T-helper 2 cell treated with Interferon-gamma antibody and Interleukin-4, amounts not matched to agents 5 μg/mL and 100 μg/mL, for 36 hours (primary cell): ENCODE data around the gene OLFML1.

ENCODE experiments used
- DNase-seq: peaks from one replicate; pipeline ENCODE4 v3.0.0; 2021; ENCODE audit warnings: low spot score
- H3K27ac Mint-ChIP-seq: one replicate; pipeline ENCODE4 v1.8.0; 2021; ENCODE audit warnings: mild to moderate bottlenecking, mixed read lengths
- H3K27me3 Mint-ChIP-seq: one replicate; pipeline ENCODE4 v1.8.0; 2021; ENCODE audit warnings: low read depth, mixed read lengths
- H3K36me3 Mint-ChIP-seq: one replicate; pipeline ENCODE4 v1.8.0; 2021; ENCODE audit warnings: low read depth, mixed read lengths
- H3K4me1 Mint-ChIP-seq: one replicate; pipeline ENCODE4 v1.8.0; 2021; ENCODE audit warnings: low read depth, mixed read lengths
- H3K4me3 Mint-ChIP-seq: one replicate; pipeline ENCODE4 v1.8.0; 2022; ENCODE audit warnings: mild to moderate bottlenecking, moderate library complexity, mixed read lengths
- H3K9me3 Mint-ChIP-seq: one replicate; pipeline ENCODE4 v1.8.0; 2021; ENCODE audit warnings: mixed read lengths

OLFML1 gene

GRCh38 chr11:7485186-7486097 is at the start of gene OLFML1:
Gene OLFML1 (plus strand): TSS chr11:7485506. CDS start chr11:7485876, 370 bp downstream.
- H3K36me3 Mint-ChIP-seq = no peaks in the 10 kb centered on the region
- peaks cover under 1% of the 10 kb centered on the region for H3K27me3 Mint-ChIP-seq
- DNase-seq = no peak
- no peak within 1 kb of the TSS for H3K27ac Mint-ChIP-seq
- no peak within 1 kb of the TSS for H3K4me3 Mint-ChIP-seq
- no peaks in the 10 kb centered on the region for H3K9me3 Mint-ChIP-seq
- no peaks in the 10 kb centered on the region for H3K4me1 Mint-ChIP-seq

GRCh38 chr11:7436146-7436545 is 49.2 kb upstream of the OLFML1 start:
- Mint-ChIP-seq H3K27ac (peak overlapping the region; percentile 81), H3K4me3 (peak overlapping the region; percentile 58), H3K36me3 (no peaks in the 10 kb centered on the region), H3K27me3 (no peaks in the 10 kb centered on the region), H3K4me1 (peaks cover 13% of the 10 kb centered on the region), H3K9me3 (no peaks in the 10 kb centered on the region)
- no peak for DNase-seq

DNA sequence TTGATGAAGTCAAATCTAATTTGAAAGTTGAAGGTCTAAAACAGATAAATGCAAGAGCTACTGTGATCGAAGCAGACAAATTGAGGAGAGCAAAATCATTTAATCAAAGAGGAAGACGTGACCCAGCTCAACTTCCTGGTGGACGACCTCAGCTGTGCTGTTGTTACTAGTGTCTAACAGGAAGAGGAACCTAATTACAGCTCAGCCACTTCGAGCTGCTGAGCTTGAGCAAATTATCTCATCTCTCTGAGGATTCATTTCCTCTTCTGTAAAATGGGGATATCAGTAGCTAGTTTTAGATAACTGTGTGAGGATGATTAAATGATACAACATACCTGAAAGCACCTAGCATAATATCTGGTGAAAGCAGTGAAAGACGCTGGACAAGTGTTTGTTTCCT is 48.6 kb upstream of the OLFML1 start:
- H3K4me1 Mint-ChIP-seq = peaks cover 13% of the 10 kb centered on the region
- H3K9me3 Mint-ChIP-seq = no peaks in the 10 kb centered on the region
- H3K4me3 Mint-ChIP-seq = peak overlapping the region; percentile 58
- no peak for DNase-seq
- no peaks in the 10 kb centered on the region for H3K36me3 Mint-ChIP-seq
- H3K27ac Mint-ChIP-seq = peak overlapping the region; percentile 81
- no peaks in the 10 kb centered on the region for H3K27me3 Mint-ChIP-seq

- peaks cover 13% of the 10 kb centered on the region for H3K4me1 Mint-ChIP-seq
- H3K27ac Mint-ChIP-seq = no peak overlapping the region
- no peak overlapping the region for H3K4me3 Mint-ChIP-seq
- no peaks in the 10 kb centered on the region for H3K9me3 Mint-ChIP-seq
- no peaks in the 10 kb centered on the region for H3K36me3 Mint-ChIP-seq
- DNase-seq = no peak
- H3K27me3 Mint-ChIP-seq = no peaks in the 10 kb centered on the region
Measured at GRCh38 chr11:7437696-7438095, 47.6 kb upstream of the OLFML1 start.

GRCh38 chr11:7439746-7440320 is 45.5 kb upstream of the OLFML1 start:
- Mint-ChIP-seq H3K9me3 (no peaks in the 10 kb centered on the region), H3K4me1 (peaks cover 13% of the 10 kb centered on the region), H3K4me3 (no peak overlapping the region), H3K27me3 (no peaks in the 10 kb centered on the region), H3K36me3 (no peaks in the 10 kb centered on the region), H3K27ac (no peak overlapping the region)
- DNase-seq = no peak

GRCh38 chr11:7442588-7443215 is 42.6 kb upstream of the OLFML1 start:
- H3K4me1 Mint-ChIP-seq = no peaks in the 10 kb centered on the region
- DNase-seq = peak; percentile 44
- no peak overlapping the region for H3K4me3 Mint-ChIP-seq
- H3K9me3 Mint-ChIP-seq = no peaks in the 10 kb centered on the region
- H3K36me3 Mint-ChIP-seq = no peaks in the 10 kb centered on the region
- H3K27me3 Mint-ChIP-seq = no peaks in the 10 kb centered on the region
- no peak overlapping the region for H3K27ac Mint-ChIP-seq

DNA sequence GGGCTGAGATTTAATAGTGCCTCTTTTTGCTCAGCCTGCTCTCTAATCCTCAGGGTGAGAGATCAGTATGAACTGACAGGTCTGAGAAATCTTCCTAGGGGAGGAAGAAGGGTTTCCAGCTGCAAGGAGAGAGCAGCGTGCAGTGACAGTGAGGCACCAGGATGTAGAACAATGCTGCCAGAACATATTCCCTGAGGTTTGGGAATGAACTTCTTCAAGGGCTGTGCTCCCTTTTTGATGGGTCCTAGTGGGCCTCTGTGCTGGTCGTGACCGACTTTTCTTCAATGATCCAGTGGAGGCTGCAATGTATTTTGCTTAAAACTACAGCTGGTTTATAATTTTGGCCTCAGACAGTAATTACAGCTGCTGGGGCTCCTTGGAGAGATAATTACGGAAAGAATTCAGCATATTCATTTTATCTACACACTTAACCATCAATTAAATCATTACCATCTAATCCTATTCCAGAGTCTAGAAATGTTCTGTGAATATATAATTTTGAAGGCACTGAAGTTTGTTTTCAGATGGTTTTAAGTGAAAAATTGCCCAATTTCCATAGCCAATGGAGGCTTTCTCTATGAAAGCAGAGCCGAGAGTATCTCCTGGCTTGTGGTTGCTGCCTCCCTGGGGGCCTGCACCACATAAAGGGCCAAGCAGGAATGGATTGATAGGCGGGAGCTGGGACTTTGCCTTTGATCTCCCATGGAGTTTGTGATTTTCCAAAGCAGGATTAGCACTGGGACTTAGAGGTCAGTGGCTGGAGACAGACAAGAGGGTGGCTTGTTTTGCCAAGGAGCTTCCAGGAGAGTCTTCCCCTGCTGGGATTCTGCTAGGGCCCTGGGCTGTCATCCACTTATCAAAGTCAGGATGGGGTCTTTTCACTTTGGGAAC is 41.0 kb upstream of the OLFML1 start:
- Mint-ChIP-seq H3K27me3 (no peaks in the 10 kb centered on the region), H3K4me3 (no peak overlapping the region), H3K36me3 (no peaks in the 10 kb centered on the region), H3K4me1 (no peaks in the 10 kb centered on the region), H3K9me3 (no peaks in the 10 kb centered on the region), H3K27ac (no peak overlapping the region)
- no peak for DNase-seq

DNA sequence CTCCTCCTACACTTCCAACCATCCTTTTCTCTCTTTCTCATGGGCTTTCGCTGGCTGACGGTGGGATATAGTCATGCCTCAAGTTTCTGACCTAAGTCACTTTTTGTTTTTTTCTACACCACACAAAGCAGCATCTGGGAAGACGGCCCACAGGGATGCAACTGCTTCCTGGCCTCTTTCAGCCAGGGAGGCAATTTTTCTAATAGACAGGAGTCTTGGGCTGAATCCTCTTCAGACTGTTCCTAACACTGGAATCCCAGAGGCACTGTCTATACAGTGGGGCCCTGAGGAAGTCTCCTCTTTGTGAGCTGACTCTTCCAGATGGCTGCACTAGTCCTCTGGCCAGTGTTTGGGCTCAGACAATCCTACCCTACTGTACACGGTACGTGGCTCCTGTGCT is 39.7 kb upstream of the OLFML1 start:
- H3K9me3 Mint-ChIP-seq = no peaks in the 10 kb centered on the region
- H3K27me3 Mint-ChIP-seq = no peaks in the 10 kb centered on the region
- no peaks in the 10 kb centered on the region for H3K4me1 Mint-ChIP-seq
- no peak overlapping the region for H3K4me3 Mint-ChIP-seq
- H3K36me3 Mint-ChIP-seq = no peaks in the 10 kb centered on the region
- DNase-seq = no peak
- no peak overlapping the region for H3K27ac Mint-ChIP-seq

DNA sequence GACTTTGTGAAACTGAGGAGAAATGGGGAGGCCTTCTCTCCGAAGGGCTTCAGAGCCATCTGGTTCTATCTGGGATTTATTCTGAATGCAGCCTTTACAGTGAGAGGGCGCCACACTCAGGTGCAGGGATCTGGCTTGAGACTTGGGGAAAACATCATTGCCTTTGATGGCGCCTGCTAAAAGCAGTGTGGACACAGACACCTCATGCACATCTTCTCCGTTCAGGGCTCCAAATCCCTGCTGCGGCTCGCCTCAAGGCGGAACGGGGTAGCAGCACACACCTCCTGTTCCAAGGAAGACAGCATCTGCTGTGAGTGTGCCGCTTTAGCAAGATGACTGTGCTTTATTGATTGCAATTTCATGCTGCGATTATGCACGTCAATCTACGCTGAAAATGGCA is 37.1 kb upstream of the OLFML1 start:
- DNase-seq = no peak
- Mint-ChIP-seq H3K4me1 (no peaks in the 10 kb centered on the region), H3K4me3 (no peak overlapping the region), H3K27ac (no peak overlapping the region), H3K36me3 (no peaks in the 10 kb centered on the region), H3K27me3 (no peaks in the 10 kb centered on the region), H3K9me3 (no peaks in the 10 kb centered on the region)

DNA sequence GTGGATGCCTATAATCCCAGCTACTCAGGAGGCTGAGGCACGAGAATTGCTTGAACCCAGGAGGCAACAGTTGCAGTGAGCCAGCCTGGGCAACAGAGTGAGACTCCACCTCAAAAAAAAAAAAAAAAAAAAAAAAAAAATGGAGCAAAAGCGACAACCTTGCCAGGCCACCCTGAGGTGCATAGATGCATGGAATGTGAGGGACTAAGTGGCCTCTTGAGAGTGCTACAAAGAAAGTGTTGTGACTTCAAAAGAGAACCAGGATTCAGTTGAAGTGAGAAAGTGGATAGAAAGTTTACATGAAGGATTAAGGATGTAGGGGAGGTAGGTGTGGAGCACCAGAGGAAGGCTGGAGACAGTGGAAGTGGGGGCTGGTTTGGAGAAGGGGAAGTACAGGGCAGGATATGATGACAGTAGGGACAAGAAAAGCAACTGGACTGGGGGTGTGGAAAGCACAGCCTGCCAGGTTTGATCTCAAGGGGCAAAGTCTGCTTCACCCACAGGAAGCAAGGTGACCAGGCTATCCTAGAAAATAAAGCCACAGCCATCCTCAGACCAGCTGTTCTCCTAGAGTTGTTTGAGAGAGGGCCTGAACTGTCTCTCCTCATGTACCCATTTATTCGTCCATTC is 36.0 kb upstream of the OLFML1 start:
- no peak overlapping the region for H3K4me3 Mint-ChIP-seq
- no peak for DNase-seq
- no peaks in the 10 kb centered on the region for H3K9me3 Mint-ChIP-seq
- H3K27me3 Mint-ChIP-seq = no peaks in the 10 kb centered on the region
- H3K4me1 Mint-ChIP-seq = no peaks in the 10 kb centered on the region
- no peaks in the 10 kb centered on the region for H3K36me3 Mint-ChIP-seq
- H3K27ac Mint-ChIP-seq = no peak overlapping the region

DNA sequence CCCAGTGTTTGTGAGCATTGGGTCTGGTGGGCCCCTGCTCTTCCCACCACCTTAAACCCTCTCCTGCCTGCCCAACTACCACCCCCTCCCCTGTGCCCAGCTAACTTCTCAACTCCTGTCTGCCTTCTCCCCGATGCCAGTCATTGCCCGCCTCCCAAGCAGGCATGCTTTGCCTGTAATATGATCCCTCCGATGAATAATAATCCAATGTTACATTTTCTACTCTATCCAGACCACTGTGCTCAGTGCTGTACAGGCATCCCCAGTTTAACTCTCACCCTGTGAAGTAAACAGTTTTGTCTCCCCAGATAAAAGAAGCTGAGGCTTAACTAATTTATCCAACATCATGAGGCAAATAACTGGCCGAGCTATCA is 35.5 kb upstream of the OLFML1 start:
- Mint-ChIP-seq H3K36me3 (no peaks in the 10 kb centered on the region), H3K9me3 (no peaks in the 10 kb centered on the region), H3K4me3 (no peak overlapping the region), H3K27me3 (no peaks in the 10 kb centered on the region), H3K27ac (no peak overlapping the region), H3K4me1 (no peaks in the 10 kb centered on the region)
- no peak for DNase-seq

GRCh38 chr11:7450836-7451235 is 34.5 kb upstream of the OLFML1 start:
- H3K9me3 Mint-ChIP-seq = no peaks in the 10 kb centered on the region
- no peak for DNase-seq
- H3K4me3 Mint-ChIP-seq = no peak overlapping the region
- H3K4me1 Mint-ChIP-seq = no peaks in the 10 kb centered on the region
- H3K36me3 Mint-ChIP-seq = no peaks in the 10 kb centered on the region
- no peak overlapping the region for H3K27ac Mint-ChIP-seq
- H3K27me3 Mint-ChIP-seq = no peaks in the 10 kb centered on the region

GRCh38 chr11:7451520-7451919 is 33.8 kb upstream of the OLFML1 start:
- Mint-ChIP-seq H3K4me3 (no peak overlapping the region), H3K36me3 (no peaks in the 10 kb centered on the region), H3K4me1 (no peaks in the 10 kb centered on the region), H3K27ac (no peak overlapping the region), H3K27me3 (no peaks in the 10 kb centered on the region), H3K9me3 (no peaks in the 10 kb centered on the region)
- no peak for DNase-seq
